GM18868 (cell line): ENCODE results near the gene CTBP2.

Experiments used
- ATAC-seq: cut with Tn5 transposase; IDR thresholded peaks from one replicate; pipeline ENCODE4 v1.9.1; 2021; ENCODE audit warnings: mild to moderate bottlenecking, moderate library complexity; ENCODE audit not compliant: unreplicated experiment

Gene CTBP2

DNA sequence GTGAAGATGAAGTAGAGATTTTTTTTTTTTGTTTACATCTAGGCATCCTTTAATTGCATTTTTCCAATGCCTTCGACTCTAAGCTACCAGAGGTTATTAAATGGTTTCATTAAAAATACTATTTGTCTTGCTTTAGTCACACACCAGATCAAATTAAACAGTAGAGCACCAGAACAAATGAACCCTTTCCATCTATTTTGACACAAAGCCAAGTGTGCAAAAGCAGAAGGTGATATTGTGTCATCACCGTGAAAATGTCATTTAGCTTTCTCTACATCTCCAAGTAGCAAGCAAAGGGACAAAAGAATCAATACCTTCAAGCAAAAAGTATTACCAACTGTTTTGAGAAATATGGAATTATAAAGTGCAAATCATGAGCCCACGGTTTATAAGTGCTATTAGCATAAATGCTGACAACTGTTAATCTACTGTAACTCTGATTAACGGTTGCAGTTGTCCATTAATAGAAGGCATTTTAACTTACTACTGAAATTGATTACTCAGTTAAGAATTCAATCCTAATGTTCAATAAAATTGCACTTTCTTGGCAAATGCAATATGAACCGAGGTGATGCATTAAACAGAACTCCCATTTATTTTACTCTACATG, 49.1 kb downstream of the CTBP2 start:
- no peak for ATAC-seq

DNA sequence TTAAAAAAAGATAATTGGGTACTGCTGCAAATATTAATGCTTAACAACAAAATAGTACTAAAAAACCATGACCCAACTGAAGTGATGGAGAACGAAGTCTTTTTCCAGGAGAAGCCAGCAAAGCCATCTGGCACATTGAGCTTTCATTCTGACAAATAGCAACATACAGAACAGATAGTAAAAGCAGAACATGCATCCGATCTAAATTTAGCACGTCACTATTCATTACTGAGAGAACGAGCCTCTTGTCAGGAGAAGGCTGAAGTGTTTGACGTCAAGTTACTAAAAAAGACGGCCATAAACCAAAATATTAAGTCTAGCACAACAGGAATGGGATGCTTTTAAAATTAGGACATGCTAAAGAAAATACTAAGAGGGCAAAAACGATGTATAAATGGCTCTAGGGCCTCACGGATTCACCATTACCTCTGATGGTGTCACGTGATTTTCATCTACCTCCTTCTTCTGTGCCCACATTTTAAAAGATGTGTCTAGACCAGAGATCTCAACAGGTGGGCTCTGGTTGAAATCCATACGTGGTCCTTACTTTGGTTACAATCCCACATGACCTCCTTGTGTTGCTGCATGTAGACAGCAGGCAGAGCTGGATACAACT, 52.3 kb downstream of the CTBP2 start:
- ATAC-seq: no peak

DNA sequence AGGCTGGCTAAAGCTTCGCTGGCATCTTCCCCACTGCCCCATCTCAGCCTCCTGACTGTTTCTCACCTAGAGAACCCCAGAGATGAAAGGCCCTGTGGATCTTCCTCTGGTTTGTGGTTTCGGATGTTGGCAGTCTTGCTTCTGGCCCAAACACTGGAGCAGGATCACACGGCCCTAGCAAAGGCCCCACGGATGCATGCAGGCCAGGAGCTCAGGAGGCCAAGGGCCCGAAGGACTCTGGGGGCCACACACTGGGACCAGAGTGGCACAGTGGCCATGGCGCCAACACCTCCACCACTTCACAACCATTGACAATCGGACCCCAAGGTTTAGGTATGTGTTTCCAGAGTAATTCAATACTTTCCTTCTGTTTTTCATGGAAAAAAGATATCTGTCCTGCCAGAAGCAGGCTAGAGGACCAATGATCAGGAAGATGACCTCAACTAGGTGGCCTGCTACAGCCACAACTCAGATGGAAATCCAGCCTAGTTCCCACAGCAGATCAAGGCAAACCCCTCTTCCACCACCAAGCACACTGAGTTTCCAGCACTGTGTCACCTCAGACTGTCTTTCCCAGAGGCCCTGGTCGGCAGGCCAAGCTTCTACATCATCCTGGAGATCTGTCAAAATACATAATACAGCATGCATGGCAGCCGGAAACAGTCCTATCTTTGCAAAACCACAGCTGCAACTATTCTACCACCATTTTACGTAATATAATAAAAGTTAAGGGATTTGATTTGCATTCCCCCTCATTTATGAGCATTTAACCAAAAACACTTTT, 53.0 kb downstream of the CTBP2 start:
- no peak for ATAC-seq

DNA sequence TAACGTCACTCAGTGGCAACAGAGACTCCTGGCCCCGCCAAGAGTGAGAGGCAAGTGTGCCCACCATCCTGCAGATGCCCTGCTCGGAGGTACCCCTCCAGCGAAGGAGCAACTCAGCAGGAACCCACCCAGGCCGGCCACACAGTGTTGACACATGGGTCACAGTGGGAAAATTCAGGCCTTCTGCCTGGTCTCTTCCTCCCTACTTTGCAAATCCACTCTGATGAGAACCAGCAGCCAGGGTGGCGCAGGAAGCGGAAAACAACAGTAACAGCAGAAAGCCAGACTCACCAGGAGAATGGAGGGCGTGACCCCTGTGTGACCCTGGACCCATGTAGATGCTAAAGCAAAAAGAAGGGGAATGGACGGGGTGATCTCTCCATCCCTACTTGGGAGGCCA, 53.8 kb downstream of the CTBP2 start:
- no peak for ATAC-seq

DNA sequence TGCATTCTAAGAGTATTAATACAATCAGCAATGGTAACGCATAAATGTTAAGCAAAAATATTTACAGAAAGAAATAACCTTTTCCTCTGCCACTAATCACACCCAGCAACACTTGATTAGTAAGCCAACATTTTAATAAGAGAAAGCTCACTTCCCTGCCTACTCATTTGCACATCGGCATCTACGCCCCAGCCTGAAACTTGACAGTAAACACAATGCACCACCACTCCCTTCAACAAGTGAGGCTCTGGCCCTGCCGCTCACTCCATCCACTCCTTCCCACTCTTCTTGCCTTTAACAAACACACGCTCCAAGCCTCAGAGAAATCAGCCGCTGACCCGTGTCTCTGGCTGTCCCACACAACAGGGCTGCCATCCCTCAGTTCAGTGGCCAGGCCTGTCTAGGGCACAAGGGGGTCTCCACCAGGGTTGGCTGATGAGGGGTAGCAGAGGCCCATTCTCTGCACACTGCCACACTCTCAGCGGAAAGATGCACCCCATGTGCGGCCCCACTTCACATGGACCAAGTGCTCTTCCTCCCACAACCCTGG, 54.6 kb downstream of the CTBP2 start:
- no peak for ATAC-seq

DNA sequence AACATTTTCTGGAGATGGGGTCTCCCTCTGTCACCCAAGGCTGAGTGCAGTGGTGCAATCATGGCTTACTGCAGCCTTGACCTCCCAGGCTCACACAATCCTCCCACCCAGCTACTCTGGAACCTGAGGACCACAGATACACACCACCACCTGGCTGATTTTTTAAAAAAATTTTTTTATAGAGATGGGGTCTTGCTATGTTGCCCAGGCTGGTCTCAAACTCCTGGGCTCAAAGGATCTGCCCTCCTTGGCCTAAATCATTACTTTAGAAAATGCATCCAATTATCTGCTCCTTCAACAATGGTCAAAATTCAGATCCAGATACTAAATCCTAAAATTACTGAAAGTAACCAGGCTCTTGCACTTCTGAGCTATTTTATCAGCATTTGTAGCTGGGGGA, 55.2 kb downstream of the CTBP2 start:
- no peak for ATAC-seq

DNA sequence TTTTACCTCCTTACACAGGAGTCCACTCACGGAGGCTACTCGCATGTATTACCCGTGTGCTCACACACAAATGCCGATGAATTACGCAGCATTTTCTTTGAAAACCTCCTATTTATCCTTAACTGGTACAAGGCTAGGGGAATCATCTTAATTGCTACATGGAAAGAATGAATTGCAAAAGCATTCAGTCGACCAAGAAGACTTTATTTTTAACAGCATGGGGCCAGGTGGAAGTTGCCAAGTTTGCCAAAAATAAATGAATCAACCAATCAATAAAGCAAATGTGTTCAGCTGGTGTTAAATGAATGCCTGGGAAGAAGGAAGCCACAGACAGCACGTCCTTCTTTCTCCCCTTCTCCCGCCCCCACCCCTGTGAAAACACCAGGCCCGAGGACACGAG, 55.8 kb downstream of the CTBP2 start:
- ATAC-seq: no peak

DNA sequence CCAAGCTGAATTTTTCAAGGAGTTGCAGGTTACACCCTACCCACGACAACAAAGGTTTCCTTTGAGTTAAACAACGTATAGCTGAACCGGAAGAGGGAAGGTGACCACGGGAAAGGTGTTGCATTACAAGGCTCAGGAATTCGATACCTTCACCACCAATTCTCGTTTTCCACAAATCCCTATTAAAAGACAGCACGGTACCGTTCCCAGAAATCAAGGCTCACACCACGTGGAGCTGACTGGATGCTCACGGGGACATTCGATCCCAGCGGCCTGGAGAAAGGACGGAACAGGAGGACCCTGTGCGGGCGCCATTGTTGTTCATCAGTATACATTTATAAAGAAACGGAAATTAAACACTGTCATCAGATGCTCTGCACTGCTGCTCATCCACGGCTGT, 56.4 kb downstream of the CTBP2 start:
- no peak for ATAC-seq

DNA sequence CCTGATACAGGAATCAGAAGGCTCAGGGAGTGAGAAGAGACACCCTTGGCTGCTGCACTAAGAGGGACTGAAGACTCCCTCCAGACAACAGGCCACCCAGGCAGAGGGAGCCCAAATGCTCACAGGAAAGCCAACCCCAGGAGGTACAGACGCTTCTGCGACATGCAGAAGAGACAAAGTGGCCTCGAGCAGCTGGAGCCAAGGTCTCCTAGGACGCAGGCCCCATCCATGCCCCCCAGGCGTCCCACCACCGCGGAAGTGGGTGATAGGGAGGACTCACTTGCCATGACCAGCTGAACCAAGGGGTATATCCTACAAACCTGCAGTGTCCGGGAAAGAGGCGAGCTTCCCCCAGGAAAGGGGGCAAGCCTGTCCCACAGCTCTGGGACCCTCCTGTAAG, 56.9 kb downstream of the CTBP2 start:
- ATAC-seq: no peak

DNA sequence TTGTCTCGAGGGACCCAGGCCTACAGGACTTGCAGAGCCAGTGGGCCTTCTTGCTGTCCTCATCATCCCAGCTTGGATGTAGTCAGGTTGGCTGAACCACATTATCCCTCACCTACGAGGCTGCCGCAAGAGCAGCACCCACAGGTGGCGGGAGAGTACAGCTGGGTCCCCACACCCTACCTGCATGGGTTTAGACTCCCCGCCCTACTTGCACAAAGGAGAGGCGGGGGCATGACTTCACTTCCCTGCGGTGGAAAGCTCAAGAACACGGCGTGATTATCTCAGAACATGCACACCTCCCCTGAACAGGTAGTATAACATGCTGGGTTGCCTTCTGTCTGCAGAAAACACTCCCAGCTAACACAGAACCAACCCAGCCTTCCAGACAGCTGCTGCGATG, 57.5 kb downstream of the CTBP2 start:
- ATAC-seq: no peak

DNA sequence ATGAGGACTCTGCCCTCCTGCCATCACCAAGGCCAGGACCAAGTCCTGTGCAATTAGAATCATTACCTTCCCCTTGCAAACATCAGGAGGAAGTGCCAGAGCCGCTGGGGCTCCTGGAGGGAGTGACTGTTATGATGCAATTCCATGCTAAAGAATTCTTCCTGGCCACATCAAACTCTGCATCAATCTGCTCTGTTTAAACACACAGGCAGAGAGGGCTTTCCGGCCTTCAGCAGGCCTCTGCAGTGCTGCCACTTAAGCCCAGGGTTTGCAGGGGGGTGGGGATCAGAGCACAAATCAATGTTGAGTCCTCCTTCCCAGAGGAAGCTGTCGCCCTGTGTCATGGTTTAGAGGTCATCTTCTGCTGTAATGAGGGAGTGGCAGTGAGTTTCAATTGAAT, 58.1 kb downstream of the CTBP2 start:
- no peak for ATAC-seq

DNA sequence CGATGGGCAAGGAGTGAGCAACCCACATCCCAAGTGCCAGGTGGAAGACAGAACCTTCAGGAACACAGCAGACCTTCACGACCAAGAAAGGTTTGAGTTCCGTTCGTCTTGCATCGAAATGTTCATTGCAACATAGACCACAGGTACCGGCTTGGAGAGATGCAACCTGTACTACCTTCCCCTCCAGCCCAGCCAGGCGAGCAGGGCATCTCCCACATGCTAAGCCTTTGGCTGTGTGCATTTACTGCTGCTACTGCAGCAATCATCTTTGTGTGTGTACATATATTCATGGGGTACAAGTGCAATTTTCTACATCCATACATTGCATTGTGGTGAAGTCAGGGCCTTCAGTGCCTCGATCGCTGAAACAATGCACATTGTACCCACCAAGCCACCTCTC, 58.8 kb downstream of the CTBP2 start:
- no peak for ATAC-seq

DNA sequence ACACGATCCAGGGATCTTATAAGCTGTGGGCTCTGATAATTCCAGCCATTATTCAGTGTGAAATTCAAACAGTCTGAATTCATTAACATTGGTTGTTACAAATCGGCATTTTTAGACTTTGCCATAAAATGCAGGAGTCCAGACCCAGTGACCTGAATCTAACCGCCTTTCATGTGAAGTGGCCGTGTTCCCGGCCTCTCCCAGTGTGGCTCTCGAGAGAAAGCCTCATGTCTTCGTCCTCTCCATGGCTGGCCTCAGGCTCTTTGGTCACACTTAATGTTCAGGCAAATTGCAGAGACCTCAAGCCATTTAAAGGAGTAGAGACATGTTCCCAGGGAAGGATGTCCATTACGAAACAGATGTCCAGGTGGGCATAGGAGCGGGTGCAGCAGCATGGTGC, 59.3 kb downstream of the CTBP2 start:
- no peak for ATAC-seq

DNA sequence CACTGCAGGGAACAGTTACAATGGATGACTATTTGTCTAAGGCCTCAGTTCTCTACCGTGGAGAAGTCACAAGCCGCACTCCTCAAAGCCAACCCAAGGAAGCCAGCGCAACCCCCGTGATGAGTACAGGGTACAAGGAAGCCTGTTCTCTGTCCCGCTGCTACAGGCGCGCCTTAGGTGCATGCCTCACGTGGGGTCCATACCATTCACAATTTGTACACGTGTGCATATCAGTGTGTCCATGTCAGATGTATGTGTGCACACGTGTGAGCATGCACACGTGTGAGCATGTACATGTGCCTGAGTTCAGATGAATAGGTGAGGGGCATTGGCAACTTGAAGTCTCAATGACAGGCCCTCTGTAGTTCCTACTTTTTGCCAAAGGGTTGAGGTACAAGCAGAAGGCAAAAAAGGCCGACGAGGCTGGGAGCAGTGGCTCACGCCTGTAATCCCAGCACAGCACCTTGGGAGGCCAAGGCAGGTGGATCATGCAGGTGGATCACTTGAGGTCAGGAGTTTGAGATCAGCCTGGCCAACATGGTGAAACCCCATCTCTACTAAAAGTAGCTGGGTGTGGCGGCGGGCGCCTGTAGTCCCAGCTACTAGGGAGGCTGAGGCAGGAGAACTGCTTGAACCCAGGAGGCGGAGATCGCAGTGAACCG, 62.8 kb downstream of the CTBP2 start:
- ATAC-seq: no peak

DNA sequence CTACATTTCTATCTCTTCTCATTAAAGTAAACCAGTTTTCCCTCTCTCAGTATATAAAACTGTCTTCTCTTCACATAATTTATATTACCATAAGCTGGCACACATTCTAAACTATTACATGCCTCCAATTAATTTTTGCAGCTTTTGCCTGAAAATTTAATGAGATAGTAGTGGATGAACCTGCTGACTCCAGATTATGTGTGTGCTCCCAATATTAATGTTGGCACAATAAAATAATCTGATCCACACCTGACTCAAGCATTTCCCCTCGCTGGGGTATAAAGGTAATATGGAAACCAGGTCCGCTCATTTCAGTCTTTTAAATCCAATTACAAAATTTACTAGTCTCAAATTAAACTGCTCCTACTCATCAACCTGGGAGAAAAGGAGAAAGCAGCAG, 63.4 kb downstream of the CTBP2 start:
- no peak for ATAC-seq

DNA sequence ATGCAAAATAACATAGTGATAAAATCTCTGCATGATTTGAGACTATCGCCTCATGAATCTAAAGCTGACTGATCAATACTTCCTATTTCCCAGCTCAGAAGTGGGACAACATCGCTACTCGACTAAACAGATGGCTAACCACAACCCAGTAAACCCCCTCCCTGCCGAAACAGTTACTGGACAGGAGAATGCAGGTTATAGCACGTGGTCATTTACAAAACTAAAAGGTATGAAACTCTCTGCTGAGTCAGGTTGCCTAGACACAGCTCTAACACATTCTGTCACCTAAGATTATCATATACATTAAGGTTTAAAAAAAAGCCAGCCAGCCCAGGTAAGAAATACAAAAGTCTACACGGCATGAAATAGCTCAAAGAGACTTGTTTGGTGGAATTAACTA, 64.0 kb downstream of the CTBP2 start:
- no peak for ATAC-seq

DNA sequence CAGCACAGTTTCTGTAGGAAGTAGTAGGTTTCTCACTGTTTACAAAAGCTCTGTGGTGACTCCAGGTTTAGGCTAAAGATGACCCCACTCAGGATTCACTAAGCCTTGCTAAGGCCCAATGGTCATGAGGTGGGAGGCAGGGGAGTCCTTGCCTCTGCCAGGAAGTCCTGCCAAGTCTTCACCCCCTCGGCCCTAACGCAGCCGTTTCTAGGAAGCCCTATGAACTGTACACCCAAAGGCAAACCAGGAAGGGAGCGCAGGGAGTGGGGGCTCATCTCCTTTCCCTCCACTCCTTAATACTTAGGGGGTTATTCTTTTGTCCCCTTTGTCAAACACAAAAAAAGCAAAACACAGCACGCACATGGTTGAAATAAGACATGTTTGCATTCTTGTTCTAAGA, 64.6 kb downstream of the CTBP2 start:
- ATAC-seq: no peak

DNA sequence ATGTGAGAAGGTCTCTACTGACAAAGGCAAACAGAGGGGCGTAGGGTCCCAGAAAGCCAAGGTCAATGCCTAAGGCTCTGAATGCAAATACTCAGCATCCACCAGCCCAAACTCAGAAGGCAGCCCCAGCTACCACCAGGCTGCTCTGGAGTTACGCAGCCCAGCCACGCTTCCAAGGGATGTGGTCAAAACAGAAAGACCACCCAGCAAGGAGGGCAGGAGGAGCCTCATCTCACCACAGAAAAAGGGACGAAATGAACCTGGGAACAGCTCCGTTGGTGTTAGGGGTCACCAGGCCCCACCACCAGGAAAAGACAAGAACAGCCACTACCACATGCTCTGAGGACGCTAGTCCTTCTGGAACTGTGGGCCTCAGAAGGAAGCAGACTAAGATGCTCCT, 65.1 kb downstream of the CTBP2 start:
- ATAC-seq: no peak

DNA sequence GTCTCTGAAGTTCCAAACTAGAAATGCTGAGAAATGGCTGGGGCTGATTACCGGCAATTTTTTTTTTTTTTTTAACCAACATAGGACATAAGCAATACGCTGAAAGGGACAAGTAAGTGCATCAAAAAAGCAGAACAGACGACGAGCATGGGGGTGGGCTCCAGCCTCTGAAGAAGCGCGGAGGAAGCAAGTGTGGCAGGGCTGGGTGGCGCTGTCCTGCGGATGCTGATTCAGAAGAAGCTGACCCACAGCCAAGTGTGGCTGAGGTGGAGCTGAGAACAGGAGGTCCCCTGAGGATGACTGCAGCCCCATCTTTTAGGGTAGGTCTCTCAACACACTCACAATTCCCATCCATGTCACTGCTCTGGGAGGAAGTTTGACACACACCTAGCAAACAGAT, 65.6 kb downstream of the CTBP2 start:
- no peak for ATAC-seq

DNA sequence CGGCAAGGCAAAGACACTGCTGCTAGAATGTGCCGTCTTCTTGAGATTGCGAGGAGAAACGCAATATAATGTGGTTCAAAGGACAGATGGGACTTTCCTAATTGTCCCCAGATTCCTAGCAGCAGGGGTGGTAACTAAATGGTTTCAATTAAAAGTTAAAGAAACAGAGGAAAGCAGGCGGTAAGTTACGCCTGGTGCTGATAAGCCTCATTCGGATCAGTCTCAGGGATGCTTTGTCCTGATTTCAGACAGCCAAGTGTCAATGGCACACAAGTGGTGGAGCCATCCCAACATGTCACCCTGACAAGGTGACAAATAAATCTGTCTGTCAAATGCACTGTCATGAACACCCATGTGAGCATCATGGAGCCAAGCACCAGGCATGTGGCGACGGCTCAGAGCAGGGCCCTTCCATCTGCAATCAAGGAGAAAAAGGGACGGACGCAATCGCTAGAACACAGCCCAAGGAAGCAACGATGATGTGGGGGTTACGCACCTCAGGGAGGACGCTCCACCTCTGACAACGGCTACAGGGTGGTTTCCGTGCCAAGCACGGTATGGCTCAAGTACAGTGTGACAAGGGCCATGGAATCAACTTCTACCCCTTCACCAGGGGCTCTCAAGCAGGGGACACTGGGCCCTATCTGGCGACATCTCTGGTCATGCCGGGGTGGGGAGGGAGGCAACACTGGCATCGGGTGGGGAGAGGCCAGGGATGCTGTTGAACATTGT, 66.2 kb downstream of the CTBP2 start:
- ATAC-seq: no peak
